GM12878 (cell line): ENCODE measurements around the gene MBNL1. TPM values are rescaled to one million over a fixed set of nuclear protein-coding genes. Genes with fewer than 3 reads are reported as not detected.
A peak's percentile ranks its signal among the peaks of the same experiment; 100 is the strongest.

Experiments used
- ATAC-seq: fragments of 200-7000 bp; cut with Tn5 transposase; 3 replicates; pipeline ENCODE4 v1.9.1; 2020; ENCODE audit warnings: mild to moderate bottlenecking, moderate library complexity
- BruUV-seq: library from RNA; stranded (reverse); fragments of 400-500 nt; replicated peaks from 2 replicates; lab custom pipeline; 2021; lab: Mats Ljungman, UMichigan
- CTCF ChIA-PET: fragments of 300-600 bp; sonication (Branson Sonifier 250); formaldehyde crosslinking; extraction: SDS; loops from one replicate; lab custom pipeline; 2021; ENCODE audit warnings: inconsistent platforms; lab: Yijun Ruan, JAX
- POLR2A ChIA-PET: fragments of 350-600 bp; formaldehyde crosslinking; extraction: SDS; loops from one replicate; lab custom pipeline; 2021; ENCODE audit warnings: inconsistent platforms; lab: Charles Lee
- RAD21 ChIA-PET: fragments of 300-600 bp; sonication (Branson Sonifier 250); formaldehyde crosslinking; loops from one replicate; lab custom pipeline; 2023; ENCODE audit warnings: antibody characterized with exemption; ENCODE audit not compliant: unreplicated experiment; lab: Charles Lee
- SMC1A ChIA-PET: fragments of 300-600 bp; sonication (Branson Sonifier 250); formaldehyde crosslinking; loops from one replicate; lab custom pipeline; 2023; ENCODE audit not compliant: unreplicated experiment, uncharacterized antibody; lab: Charles Lee
- DNase-seq: peaks from one replicate; pipeline ENCODE4 v3.0.0-alpha.2; 2011; ENCODE audit warnings: low read depth, low spot score
- FAIRE-seq: peaks from 3 replicates; lab custom pipeline; 2011; peaks lifted over from hg19 to GRCh38; lab: Jason Lieb, UNC
- H2AFZ ChIP-seq: 2 replicates; pipeline ENCODE4 v1.6.0; 2011; ENCODE audit warnings: low read depth, low read length, control low read depth; ENCODE audit not compliant: control insufficient read depth
- H3K27ac ChIP-seq: 2 replicates; pipeline ENCODE4 v1.5.1; 2011; ENCODE audit warnings: control low read depth; ENCODE audit not compliant: control insufficient read depth, insufficient read depth
- H3K27me3 ChIP-seq, 2 experiments: replicated peaks in 1 of 2; 2 replicates each; pipeline versions ENCODE4 v1.6.0 to v1.6.1; 2011; ENCODE audit warnings: low read length in 1 of 2; ENCODE audit not compliant: control insufficient read depth in 2 of 2, insufficient read depth in 2 of 2
- H3K36me3 ChIP-seq, 2 experiments: 2 replicates each; pipeline ENCODE4 v1.5.1; 2011; ENCODE audit warnings: low read length in 1 of 2; ENCODE audit not compliant: control insufficient read depth in 2 of 2, insufficient read depth in 2 of 2
- H3K4me1 ChIP-seq: 2 replicates; pipeline ENCODE4 v1.6.1; 2011; ENCODE audit warnings: mild to moderate bottlenecking, low read length, moderate library complexity, mixed read lengths; ENCODE audit not compliant: control insufficient read depth, insufficient read depth
- H3K4me2 ChIP-seq: 2 replicates; pipeline ENCODE4 v1.6.0; 2011; ENCODE audit warnings: control low read depth; ENCODE audit not compliant: control insufficient read depth, insufficient read depth
- H3K4me3 ChIP-seq: fragments of 200-600 bp; sonication (generic); 2 replicates; pipeline ENCODE4 v1.5.1; 2016
- H3K79me2 ChIP-seq: 2 replicates; pipeline ENCODE4 v1.6.0; 2011; ENCODE audit warnings: low read length; ENCODE audit not compliant: control insufficient read depth, insufficient read depth
- H3K9ac ChIP-seq: 2 replicates; pipeline ENCODE4 v1.8.0; 2011; ENCODE audit warnings: low read length, control low read depth, mixed read lengths; ENCODE audit not compliant: control insufficient read depth, insufficient read depth
- H3K9me3 ChIP-seq: replicated peaks from 3 replicates; pipeline ENCODE4 v1.5.1; 2011; ENCODE audit warnings: mild to moderate bottlenecking, low read length; ENCODE audit not compliant: control insufficient read depth, insufficient read depth
- H4K20me1 ChIP-seq: 2 replicates; pipeline ENCODE4 v1.6.0; 2011; ENCODE audit not compliant: control insufficient read depth, insufficient read depth
- ASH2L ChIP-seq: fragments of 300-600, 200-600 bp; sonication (generic); IDR thresholded peaks from 2 replicates; pipeline ENCODE4 v1.6.1; 2017; ENCODE audit warnings: low read depth, mild to moderate bottlenecking, borderline replicate concordance
- ATF3 ChIP-seq: IDR thresholded peaks from 2 replicates; pipeline ENCODE4 v1.6.1; 2011; ENCODE audit warnings: low read depth, mild to moderate bottlenecking, low read length, moderate library complexity, borderline replicate concordance; ENCODE audit errors: extremely low read depth
- ATF7 ChIP-seq: fragments of 450-650 bp; IDR thresholded peaks from 2 replicates; pipeline ENCODE4 v1.6.1; 2016; ENCODE audit warnings: low read depth, mild to moderate bottlenecking
- BCL3 ChIP-seq: IDR thresholded peaks from 2 replicates; pipeline ENCODE4 v1.6.1; 2011; ENCODE audit warnings: borderline replicate concordance, low read depth, mild to moderate bottlenecking, moderate library complexity, low read length; ENCODE audit not compliant: insufficient read depth, poor library complexity, severe bottlenecking
- CBX5 ChIP-seq: sonication (generic); IDR thresholded peaks from 2 replicates; pipeline ENCODE4 v1.6.1; 2016; ENCODE audit warnings: low read depth, moderate library complexity, mild to moderate bottlenecking, inconsistent platforms
- CHD2 ChIP-seq: IDR thresholded peaks from 2 replicates; pipeline ENCODE4 v1.6.1; 2011; ENCODE audit warnings: low read depth, low read length, improper control_type of control experiment, borderline replicate concordance
- EP300 ChIP-seq, 2 experiments: fragments of 150-350 bp in 1 of 2; IDR thresholded peaks; 2 replicates each; pipeline ENCODE4 v1.6.1; 2011 to 2012; ENCODE audit warnings: low read depth in 2 of 2, low read length in 2 of 2, borderline replicate concordance in 1 of 2, improper control_type of control experiment in 1 of 2, inconsistent platforms in 1 of 2; ENCODE audit not compliant: control insufficient read depth in 1 of 2
- NFIC ChIP-seq: IDR thresholded peaks from 2 replicates; pipeline ENCODE4 v1.6.1; 2012; ENCODE audit warnings: low read depth, mild to moderate bottlenecking, inconsistent platforms, low read length, moderate library complexity
- NR2F1 ChIP-seq: fragments of 450-650 bp; conservative IDR thresholded peaks from 2 replicates; pipeline ENCODE4 v1.6.1; 2017; ENCODE audit warnings: mild to moderate bottlenecking
- POLR2A ChIP-seq: IDR thresholded peaks from 2 replicates; pipeline ENCODE4 v1.6.1; 2011; ENCODE audit warnings: low read depth, mild to moderate bottlenecking, low read length
- RCOR1 ChIP-seq: conservative IDR thresholded peaks from 2 replicates; pipeline ENCODE4 v1.6.1; 2012; ENCODE audit warnings: low read depth, low read length, improper control_type of control experiment
- TAF1 ChIP-seq: IDR thresholded peaks from 2 replicates; pipeline ENCODE4 v1.6.1; 2011; ENCODE audit warnings: mild to moderate bottlenecking, low read depth, low read length, borderline replicate concordance
- ZSCAN29 ChIP-seq: fragments of 450-650 bp; IDR thresholded peaks from 2 replicates; pipeline ENCODE4 v1.6.1; 2017; ENCODE audit warnings: mild to moderate bottlenecking, moderate library complexity
- WGBS: methylation state at CpG from one replicate; pipeline ENCODE4 v1.1.6; 2016; ENCODE audit warnings: low lambda C conversion rate; ENCODE audit not compliant: insufficient replicate concordance, insufficient coverage; ENCODE audit errors: missing lambda C conversion rate; 5-methylcytosine and 5-hydroxymethylcytosine counted together
- in situ Hi-C: fragments of 300-500 bp; cut with MboI; formaldehyde crosslinking; loops from 9 replicates; pipeline ENCODE4 v1.14.3; 2018; ENCODE audit warnings: mixed read lengths
- intact Hi-C: fragments of 100-400 bp; cut with micrococcal nuclease; formaldehyde crosslinking; loops from one replicate; pipeline ENCODE4 v1.14.2; 2022; ENCODE audit not compliant: unreplicated experiment
- polyA plus RNA-seq, 11 experiments: library from polyadenylated mRNA; depleted of rRNA in 4 of 11; unstranded in 6 of 11; stranded (reverse) in 5 of 11; fragments of >200 nt; fragmentation: Nextera tagmentation in 4 of 11; fragmentation: Illumina TruSeq in 1 of 11; extraction: Ambion mirVana in 4 of 11; extraction: Trizol in 1 of 11; gene quantifications; 1 replicate in 1 of 11; 2 replicates in 10 of 11; pipeline versions ENCODE4 v1.2.1 to v1.2.3, GENCODE V29; 2011 to 2016; ENCODE audit warnings: inconsistent platforms in 2 of 11, missing spikeins in 2 of 11, low read depth in 1 of 11
- total RNA-seq, 4 experiments: library from RNA; depleted of rRNA in 3 of 4; stranded (reverse); fragments of >200 nt in 3 of 4; fragmentation: Illumina TruSeq in 1 of 4; extraction: Trizol in 1 of 4; gene quantifications; 2 replicates each; pipeline versions ENCODE4 v1.2.1 to v1.2.3, GENCODE V29; 2013 to 2021

Gene MBNL1
- total and polyA plus RNA-seq, 10 of the 15 experiments (the other 5 are each of a cell fraction or from before 2014, with no cell fraction given), result 59.6 to 337 (median 143) TPM

DNA sequence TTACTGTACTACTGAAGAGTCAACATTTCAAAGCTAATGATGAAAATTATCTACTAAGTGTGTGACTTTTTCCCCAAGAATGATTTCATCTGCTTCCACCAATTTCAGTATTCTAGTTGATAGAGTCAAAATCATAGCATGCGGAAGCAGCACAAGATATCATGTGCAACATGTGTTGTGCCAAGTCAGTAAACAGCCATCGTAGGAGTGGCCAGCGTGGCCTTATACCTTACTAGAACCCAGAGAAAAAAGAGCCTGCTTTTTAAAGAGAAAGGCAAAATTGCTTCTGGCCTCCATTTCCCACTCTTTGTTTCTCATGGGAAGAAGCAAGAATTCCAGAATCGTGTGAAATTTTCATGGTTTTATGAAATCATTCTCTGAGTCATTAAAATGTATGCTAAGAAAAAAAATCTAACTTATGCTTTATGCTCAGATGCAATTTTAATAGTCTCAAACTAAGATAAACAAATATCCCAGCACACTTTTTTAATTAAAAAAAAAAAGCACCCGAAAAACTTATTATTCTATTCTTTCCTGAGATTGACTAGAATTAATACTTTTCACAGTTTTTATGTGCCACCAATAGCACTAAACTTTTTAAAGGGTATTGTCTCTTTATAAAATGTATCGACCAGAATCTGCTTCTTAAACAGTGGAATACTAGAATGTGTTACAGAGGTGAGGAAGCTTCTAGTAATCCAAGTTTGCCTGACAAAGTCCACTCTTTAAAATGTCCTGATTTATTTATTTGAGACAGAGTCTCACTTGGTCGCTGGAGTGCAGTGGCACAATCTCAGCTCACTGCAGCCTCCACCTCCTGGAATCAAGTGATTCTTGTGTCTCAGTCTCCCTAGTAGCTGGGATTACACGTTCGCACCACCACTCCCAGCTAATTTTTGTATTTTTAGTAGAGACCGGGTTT is 87.3 kb downstream of the MBNL1 start:
- H3K27ac ChIP-seq, result peak overlapping the region; percentile 23
- in situ Hi-C loops, result no loop called here
- H3K27me3 ChIP-seq, result no peaks in the 10 kb centered on the region
- H3K4me1 ChIP-seq, result peaks cover 14% of the 10 kb centered on the region
- no peak overlapping the region for H2AFZ ChIP-seq
- TF ChIP-seq RCOR1 (no peak), ATF3 (no peak), NR2F1 (no peak), POLR2A (no peak), NFIC (no peak), BCL3 (no peak), TAF1 (no peak), CHD2 (no peak), ZSCAN29 (no peak), CBX5 (no peak), ATF7 (no peak), ASH2L (no peak), EP300 (IDR thresholded peaks at IDR 0.05; ENCODE audit: borderline replicate concordance in 1 of 2, control insufficient read depth in 1 of 2, low read depth in 2 of 2, low read length in 2 of 2) (no peak)
- TF ChIP-seq, all 136 proteins: peak for 0
- Histone ChIP-seq H3K9me3 (peaks cover 5% of the 10 kb centered on the region; the same call in 2 of the 3 replicates), H3K9ac (no peak overlapping the region), H3K4me2 (no peak overlapping the region), H3K4me3 (no peak overlapping the region), H3K36me3 (peaks cover 0 to 14% of the 10 kb centered on the region in 2 experiments; a peak in 3 of 4 replicates), H3K79me2 (peaks cover 78% of the 10 kb centered on the region), H4K20me1 (no peaks in the 10 kb centered on the region)
- ChIA-PET RAD21 (interaction anchor here (1.1 kb wide), 1 partner anchor 24 kb away, joined by 3 read pairs; no protein-coding TSS in a partner anchor), CTCF (interaction anchor here (1.6 to 2.6 kb wide), 3 partner anchors 10 to 87 kb away, joined by 3 to 7 read pairs (median 4); no protein-coding TSS in a partner anchor), POLR2A (interaction anchor here (0.7 to 1.8 kb wide), 3 partner anchors 23 to 87 kb away, joined by 3 to 5 read pairs (median 4); no protein-coding TSS in a partner anchor), SMC1A (interaction anchor here (0.6 to 3.4 kb wide), 9 partner anchors 10 to 90 kb away, joined by 3 to 17 read pairs (median 3); no protein-coding TSS in a partner anchor)
- intact Hi-C loops, result loop anchor here (5.0 kb wide), 1 partner anchor 86 kb away; no protein-coding TSS in a partner anchor
- DNase-seq (no peak), FAIRE-seq (no peak), ATAC-seq (no peak)
- WGBS, result 93% methylated on average over 10 of the region's 10 CpGs
- BruUV-seq, result no TSS peak
